GM19043 (cell line): Measurements from ENCODE around the gene DOK5.
A peak's percentile ranks its signal among the peaks of the same experiment; 100 is the strongest.

Experiments
- ATAC-seq: cut with Tn5 transposase; IDR thresholded peaks from one replicate; pipeline ENCODE4 v1.9.1; 2021; ENCODE audit warnings: low read depth; ENCODE audit not compliant: unreplicated experiment

DOK5 gene

DNA sequence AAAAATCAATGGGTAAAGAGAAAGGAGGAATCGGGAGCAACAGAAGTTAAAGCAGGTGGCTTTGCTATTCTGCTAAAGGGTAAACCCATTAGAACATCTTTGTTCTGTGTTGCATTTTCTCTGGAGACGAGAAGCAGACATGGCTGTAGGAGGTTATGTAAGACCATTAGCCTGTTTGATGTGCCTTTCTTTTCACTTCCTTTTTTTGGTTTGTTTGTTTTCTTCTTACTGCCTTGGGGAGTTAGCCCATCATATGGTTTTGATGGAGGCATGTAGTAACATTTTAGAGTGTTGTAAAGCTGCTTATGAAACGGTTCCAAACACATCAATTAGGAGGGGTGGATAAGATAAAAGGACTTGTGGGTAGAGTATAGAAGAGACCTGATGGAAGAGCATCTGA is 131.0 kb downstream of the DOK5 start:
- no peak for ATAC-seq

GRCh38 chr20:54608039-54608745 is 132.8 kb downstream of the DOK5 start:
- ATAC-seq: no peak

DNA sequence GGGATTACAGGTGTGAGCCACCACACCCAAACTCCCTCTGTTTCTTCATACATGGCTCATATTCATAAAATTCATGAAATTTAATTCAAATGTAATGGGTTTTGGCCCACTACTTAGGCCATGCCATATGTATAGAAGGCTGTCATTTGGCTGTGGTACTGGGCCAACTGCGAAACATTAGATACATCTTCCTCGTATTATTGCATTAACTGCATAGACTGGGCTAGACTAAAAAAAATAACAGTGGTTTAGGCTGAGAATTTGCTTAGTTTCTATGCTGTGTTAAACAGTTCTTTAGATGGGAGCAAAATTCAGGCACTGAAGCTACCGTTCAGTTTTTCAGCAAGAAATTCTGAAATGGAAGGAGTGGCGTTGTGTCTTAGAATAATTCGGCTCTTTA is 133.6 kb downstream of the DOK5 start:
- ATAC-seq: no peak

DNA sequence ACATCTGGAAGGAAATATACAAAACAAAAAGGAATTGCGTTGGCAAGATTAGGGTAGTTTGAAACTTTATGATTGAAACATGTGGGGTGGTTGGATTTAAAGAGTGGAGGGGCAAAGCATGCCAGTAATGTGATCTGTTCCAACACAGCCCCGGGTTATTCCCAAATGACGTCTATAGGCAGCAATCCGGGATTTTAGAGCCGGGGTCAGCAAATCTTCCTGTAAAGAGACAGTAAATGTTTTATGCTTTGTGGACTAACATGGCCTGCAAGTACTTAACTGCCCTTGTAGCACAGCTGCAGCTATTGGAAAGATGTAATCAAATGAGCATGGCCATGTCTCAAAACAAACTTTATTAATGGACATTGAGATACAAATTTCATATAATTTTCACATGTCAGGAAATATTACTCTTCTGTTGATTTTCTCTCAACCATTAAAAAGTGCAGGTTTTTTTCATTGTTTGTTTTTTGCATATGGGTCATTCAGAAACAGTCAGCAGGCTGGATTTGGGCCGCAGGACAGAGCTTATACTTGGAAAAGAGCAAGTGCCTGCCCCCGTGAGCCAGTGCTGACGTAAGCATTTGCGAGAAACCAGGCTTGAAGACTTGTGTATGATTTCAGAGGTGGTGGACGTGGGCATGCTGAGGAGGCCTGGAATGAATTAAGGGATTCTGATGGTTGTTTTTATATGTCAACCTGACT is 136.5 kb downstream of the DOK5 start:
- ATAC-seq: no peak

GRCh38 chr20:54618412-54618811 is 143.0 kb downstream of the DOK5 start:
- ATAC-seq: no peak

GRCh38 chr20:54619181-54619580 is 143.8 kb downstream of the DOK5 start:
- ATAC-seq: no peak

DNA sequence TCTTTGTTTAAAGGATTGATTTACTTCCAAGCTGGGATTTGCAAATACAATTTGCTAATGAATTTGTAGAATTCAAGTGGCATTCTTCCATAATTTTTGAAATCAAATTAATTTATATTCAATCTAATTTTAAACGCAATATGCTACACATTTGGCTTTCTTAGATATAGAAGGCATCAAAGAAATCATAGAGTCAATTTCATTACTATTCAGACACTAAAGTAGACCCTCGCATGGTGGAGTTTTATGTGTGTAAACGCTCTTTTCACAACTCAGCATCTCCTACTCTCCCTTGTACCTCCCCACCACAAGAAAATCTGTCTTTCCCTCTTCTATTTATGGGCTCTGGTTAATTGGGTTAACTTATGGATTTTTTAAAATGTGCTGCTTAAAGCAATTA is 144.3 kb downstream of the DOK5 start:
- ATAC-seq: no peak

DNA sequence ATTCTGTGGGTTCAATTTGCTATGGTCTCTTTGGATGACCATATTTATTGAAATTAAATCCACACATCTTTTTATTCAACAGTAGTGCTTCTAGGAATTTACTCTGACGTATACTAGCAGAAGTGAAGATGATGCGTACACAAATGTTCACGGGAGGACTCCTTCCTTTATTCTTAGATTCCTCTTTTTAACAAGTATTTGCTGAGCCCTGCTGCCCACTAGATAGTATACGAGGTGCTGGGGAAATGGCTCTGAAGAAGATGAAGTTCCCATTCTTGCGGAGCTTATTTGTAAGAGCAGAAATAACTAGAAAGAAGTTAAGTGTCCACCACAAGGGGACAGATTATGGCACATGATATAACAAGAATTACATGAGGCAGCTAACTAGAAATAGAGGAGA is 145.2 kb downstream of the DOK5 start:
- no peak for ATAC-seq

DNA sequence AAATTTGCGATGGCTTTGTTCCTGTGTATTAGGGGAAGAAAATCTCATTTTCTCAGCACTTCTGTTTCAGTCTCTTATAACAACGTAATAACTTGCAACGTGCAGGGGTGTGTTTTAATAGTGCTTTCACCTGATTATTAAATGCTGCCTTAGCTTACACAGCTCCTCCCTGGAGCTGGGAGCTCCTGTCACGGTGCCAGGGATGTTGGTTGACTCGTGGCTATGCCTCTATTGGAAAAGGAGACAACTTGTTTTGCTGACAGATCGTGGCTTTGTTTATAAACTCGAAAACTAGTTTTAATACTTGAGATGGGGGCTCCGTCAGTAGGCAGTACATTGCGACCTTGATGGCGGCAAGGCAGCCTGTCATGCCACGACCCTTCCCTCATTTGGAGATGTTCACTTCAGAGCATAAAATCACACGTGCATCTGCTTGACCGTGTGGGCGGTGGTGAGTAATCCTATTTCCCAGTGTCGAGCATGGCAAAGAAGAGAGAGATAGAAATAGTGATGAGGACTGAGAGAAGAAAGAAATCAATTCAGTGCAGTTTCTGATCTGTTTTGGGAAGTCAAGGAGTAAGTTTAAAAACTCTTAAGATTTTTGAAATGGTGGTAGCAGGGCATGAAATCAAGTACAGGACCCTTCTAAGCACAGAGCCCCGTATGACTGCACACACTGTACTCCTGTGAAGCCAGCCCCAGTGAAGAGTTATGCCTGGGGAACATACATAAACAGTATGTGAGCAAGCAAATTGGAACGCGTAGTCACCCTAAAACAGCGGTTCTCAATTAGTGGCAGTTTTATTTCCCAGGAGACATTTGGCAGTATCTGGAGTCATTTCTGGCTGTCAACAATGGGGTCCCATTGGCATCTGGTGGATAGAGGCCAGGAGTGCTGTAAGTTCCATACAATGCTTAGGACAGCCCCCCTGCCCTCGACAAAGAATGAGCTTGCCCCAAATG is 147.2 kb downstream of the DOK5 start:
- no peak for ATAC-seq

DNA sequence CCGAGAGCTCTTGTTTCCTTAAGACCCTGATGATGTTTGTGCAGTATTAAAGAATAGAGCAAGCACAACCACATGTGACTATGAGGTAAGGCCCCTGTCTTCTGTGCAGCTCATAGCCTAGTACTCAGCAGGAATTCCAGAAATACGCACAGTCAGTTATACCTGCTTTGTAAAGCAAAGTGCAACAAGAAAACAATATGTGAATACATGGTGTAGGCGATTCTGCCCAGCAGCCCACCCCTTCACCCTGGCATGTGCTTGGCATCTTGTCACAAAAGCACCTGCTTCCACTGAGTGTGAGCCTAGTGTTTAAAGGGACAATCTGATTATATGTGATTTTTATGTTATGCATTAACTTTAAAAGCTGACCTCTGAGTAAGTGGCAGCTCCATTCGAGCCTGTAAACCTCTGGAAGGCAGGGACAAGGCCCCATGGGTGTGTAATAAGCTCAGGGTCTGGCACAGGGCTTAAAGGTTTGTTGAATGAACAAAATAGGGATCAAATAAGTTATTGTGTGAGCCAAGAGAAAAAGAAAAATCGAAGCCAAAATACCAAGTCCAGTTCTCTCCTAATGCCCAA is 148.7 kb downstream of the DOK5 start:
- ATAC-seq: no peak

- ATAC-seq: no peak
Observed at GRCh38 chr20:54624706-54625390, 149.5 kb downstream of the DOK5 start.

DNA sequence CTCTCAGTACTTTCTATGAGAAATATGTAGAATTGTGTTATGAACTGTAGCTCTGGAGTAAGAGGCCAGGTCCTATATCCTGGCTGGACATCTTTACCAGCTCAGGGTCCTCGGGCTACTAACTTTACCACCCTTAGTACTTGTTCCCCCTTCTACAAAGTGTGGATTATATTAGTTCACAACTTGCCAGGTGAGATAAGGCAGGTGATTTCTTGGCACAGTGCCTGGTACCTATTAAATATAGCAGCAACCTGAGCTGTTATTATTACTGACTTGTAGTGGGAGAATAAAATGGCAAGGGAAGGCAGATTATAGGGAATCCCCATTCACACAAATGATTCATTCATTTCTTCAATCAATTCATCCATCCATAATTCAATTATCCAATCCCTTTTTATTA is 150.1 kb downstream of the DOK5 start:
- no peak for ATAC-seq

DNA sequence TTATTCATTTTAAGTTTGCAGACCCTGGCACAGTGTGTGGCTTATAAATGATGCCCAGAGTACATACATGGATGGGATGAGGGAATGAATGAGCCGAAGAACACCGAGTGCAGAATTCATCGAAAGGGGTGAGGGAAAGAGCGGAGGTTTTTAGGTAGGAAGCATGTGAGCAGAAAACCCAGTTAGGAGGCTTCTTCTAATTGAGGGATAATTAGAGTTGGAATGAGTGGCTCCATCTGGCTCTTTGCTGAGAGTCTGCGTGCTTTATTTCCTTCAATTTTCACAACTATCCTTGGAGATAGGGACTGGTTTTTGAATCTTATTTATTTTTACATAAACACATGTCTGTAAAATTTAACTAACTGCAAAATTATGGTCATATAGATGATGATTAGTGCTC is 150.7 kb downstream of the DOK5 start:
- no peak for ATAC-seq

DNA sequence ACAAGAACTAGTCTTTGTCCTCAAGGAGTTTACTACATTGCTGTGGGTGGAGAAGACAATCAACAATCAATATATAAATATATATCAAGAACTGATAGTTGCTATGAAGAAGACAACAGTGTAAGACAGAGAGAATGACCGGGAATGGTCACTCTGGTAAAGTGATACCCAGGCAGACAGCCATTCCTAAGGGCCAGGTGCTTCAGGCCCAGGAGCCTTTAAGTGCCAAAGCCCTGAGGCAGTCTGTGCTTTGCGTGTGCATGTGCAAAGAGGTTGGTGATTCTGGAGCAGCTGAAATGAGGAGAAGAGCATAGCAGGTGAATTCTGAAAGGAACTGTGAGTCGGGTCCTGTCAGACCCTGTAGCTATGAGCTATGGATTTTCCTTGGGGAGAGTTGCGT is 154.2 kb downstream of the DOK5 start:
- ATAC-seq: no peak

DNA sequence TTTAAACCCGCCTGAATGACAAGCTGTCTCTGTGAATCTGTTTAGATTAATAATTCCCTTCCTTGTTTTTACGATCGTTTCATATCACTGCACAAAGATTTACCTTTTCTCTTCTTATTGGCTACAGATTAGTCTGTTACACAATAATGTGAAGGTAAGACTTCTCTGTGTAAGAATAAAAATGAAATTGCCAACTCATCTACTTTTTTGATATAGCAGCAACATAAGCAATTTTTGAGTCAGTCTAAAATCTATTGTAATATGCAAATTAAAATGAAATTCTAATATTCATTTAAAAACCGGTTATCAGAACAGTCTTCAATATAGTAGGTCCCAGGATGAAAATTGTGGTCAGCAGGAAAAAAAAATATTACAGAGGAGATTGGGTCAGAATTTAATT is 155.2 kb downstream of the DOK5 start:
- no peak for ATAC-seq

DNA sequence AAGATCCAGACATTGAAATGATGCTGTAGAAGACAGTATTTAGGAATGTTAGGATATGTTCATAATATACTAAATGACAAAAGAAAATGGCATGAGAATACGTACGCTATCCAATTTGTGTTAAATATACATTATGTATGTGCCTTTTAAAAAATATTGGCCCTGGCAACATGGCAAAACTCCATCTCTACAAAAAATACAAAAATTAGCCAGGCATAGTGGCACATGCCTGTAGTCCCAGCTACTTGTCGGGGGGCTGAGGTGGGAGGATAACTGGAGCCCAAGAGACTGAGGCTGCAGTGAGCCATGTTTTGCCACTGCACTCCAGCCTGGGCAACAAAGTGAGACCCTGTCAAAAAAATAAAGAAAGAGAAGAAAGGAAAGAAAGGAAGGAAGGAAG is 155.7 kb downstream of the DOK5 start:
- ATAC-seq: no peak

DNA sequence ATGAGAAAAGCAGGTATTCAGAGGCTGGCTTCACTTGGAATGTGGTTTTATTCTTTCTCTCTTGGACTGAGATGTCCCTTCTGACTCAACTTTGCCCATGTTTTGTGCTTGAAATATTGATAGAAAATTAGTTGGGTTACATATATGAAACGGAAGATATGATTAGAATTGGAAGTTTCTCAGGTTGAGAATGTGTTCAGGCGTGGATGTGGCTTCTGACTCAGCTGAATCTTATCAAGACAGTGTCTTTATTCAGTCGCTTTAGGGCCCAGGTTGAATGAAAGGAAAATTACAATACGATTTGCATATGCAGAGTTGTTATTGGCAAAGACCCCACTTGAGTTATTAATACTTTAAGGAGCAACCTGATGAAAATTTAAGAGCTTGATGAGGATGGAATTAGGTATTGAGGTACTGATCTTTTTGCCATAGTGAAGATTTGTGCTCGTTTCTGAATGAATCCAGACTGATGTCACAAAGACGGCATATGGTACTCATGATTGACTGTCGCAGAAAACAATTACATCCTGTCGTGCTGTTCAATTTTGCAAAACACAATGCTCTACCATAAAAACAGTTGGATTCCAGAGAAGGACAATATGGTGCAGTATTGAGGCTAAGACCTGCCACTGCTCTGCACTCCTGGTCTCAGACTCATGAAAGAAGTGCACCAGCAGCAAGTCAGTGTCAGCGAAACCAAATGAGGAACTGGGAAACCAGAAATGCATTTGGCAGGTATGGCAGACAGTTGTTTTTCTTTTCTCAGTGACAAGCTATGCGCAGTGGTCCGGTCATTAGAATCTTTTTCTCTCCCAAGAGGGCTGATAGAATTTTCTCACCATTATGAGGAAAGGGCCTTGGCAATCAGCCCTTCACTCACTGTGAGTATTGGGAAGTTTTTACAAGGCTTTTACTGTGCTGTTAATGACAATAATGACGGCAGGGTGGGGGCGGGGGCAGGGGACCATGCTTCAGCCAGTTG is 158.3 kb downstream of the DOK5 start:
- ATAC-seq: peak; percentile 99

DNA sequence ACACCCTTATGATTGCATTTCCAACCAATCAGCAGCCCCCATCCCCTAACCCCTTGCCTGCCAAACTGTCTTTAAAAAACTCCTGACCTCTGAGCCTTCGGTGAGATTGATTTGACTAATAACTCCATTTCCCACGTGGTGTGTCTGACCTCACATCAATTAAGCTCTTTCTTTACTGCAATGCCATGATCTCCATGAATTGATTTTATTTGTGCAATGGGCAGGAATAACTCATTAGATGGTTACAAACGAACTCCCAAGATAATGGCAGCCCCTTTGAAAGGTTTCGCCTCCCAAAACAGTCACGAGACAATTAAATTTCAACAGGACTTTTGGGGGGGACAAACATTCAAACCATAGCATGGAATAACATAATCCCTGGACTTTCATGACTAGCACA is 161.2 kb downstream of the DOK5 start:
- no peak for ATAC-seq

- ATAC-seq: no peak
Observed at GRCh38 chr20:54639941-54640340, 164.5 kb downstream of the DOK5 start.
